SK-N-SH (cell line): Measurements from ENCODE around the gene EPB41L5.

Experiments used
- FOXJ3 ChIP-seq: sonication (generic); formaldehyde crosslinking; IDR thresholded peaks from 2 replicates; pipeline ENCODE4 v1.5.1; 2020; ENCODE audit warnings: mild to moderate bottlenecking, missing genetic modification reagents
- MXI1 ChIP-seq: IDR thresholded peaks from 2 replicates; pipeline ENCODE4 v1.6.1; 2012; ENCODE audit warnings: mild to moderate bottlenecking, low read depth, low read length, improper control_type of control experiment
- POLR2AphosphoS5 ChIP-seq: IDR thresholded peaks from 2 replicates; pipeline ENCODE4 v1.6.1; 2012; ENCODE audit warnings: low read depth, low read length
- SMC3 ChIP-seq: IDR thresholded peaks from 2 replicates; pipeline ENCODE4 v1.6.1; 2012; ENCODE audit warnings: low read depth, low read length, improper control_type of control experiment
- TEAD4 ChIP-seq: IDR thresholded peaks from 2 replicates; pipeline ENCODE4 v1.4.0; 2012; ENCODE audit warnings: mild to moderate bottlenecking, borderline replicate concordance; ENCODE audit not compliant: insufficient read depth
- TF ChIP-seq, protein P1 (sequence below): IDR thresholded peaks from 2 replicates; pipeline ENCODE4 v1.6.1; 2012; ENCODE audit warnings: mild to moderate bottlenecking, low read depth, low read length, moderate library complexity
- TF ChIP-seq, protein P2 (sequence below): IDR thresholded peaks from 2 replicates; pipeline ENCODE4; 2012
- TF ChIP-seq, protein P3 (sequence below): fragments of 150-350 bp; IDR thresholded peaks from 2 replicates; pipeline ENCODE4 v1.6.1; 2017; ENCODE audit warnings: antibody characterized with exemption, low read length, low read depth, borderline replicate concordance
- TF ChIP-seq, protein P4 (sequence below): fragments of 200-600 bp; sonication (generic); IDR thresholded peaks from 2 replicates; pipeline ENCODE4 v1.6.1; 2017; ENCODE audit warnings: antibody characterized with exemption, mild to moderate bottlenecking, moderate library complexity

DNA sequence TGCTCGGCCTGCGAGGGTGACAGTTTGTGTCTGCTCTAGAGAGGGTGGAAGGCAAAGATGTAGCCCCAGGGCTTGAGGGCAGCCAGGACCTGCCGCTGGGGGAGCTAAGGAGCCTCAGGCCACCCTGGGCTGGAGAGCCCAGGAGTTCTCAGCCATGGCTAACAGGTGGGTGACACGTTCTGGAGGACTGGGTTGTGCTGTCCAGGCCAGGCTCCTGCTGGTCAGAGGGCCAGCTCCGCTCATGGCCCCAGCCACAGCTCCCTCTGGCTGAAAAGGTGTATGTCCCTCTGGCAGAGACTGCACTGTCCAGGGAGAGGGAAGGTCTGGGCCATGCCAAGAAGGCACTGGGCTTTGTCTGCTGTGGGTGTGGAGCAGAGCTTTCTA is 191.1 kb downstream of the EPB41L5 start:
- TF ChIP-seq, protein P1, sequence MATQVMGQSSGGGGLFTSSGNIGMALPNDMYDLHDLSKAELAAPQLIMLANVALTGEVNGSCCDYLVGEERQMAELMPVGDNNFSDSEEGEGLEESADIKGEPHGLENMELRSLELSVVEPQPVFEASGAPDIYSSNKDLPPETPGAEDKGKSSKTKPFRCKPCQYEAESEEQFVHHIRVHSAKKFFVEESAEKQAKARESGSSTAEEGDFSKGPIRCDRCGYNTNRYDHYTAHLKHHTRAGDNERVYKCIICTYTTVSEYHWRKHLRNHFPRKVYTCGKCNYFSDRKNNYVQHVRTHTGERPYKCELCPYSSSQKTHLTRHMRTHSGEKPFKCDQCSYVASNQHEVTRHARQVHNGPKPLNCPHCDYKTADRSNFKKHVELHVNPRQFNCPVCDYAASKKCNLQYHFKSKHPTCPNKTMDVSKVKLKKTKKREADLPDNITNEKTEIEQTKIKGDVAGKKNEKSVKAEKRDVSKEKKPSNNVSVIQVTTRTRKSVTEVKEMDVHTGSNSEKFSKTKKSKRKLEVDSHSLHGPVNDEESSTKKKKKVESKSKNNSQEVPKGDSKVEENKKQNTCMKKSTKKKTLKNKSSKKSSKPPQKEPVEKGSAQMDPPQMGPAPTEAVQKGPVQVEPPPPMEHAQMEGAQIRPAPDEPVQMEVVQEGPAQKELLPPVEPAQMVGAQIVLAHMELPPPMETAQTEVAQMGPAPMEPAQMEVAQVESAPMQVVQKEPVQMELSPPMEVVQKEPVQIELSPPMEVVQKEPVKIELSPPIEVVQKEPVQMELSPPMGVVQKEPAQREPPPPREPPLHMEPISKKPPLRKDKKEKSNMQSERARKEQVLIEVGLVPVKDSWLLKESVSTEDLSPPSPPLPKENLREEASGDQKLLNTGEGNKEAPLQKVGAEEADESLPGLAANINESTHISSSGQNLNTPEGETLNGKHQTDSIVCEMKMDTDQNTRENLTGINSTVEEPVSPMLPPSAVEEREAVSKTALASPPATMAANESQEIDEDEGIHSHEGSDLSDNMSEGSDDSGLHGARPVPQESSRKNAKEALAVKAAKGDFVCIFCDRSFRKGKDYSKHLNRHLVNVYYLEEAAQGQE, result no peak
- TF ChIP-seq, protein P2, sequence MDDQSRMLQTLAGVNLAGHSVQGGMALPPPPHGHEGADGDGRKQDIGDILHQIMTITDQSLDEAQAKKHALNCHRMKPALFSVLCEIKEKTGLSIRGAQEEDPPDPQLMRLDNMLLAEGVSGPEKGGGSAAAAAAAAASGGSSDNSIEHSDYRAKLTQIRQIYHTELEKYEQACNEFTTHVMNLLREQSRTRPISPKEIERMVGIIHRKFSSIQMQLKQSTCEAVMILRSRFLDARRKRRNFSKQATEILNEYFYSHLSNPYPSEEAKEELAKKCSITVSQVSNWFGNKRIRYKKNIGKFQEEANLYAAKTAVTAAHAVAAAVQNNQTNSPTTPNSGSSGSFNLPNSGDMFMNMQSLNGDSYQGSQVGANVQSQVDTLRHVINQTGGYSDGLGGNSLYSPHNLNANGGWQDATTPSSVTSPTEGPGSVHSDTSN, result no peak
- no peak for TF ChIP-seq TEAD4
- TF ChIP-seq, protein P3, sequence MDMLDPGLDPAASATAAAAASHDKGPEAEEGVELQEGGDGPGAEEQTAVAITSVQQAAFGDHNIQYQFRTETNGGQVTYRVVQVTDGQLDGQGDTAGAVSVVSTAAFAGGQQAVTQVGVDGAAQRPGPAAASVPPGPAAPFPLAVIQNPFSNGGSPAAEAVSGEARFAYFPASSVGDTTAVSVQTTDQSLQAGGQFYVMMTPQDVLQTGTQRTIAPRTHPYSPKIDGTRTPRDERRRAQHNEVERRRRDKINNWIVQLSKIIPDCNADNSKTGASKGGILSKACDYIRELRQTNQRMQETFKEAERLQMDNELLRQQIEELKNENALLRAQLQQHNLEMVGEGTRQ, result no peak
- TF ChIP-seq SMC3, result no peak
- TF ChIP-seq, protein P4, sequence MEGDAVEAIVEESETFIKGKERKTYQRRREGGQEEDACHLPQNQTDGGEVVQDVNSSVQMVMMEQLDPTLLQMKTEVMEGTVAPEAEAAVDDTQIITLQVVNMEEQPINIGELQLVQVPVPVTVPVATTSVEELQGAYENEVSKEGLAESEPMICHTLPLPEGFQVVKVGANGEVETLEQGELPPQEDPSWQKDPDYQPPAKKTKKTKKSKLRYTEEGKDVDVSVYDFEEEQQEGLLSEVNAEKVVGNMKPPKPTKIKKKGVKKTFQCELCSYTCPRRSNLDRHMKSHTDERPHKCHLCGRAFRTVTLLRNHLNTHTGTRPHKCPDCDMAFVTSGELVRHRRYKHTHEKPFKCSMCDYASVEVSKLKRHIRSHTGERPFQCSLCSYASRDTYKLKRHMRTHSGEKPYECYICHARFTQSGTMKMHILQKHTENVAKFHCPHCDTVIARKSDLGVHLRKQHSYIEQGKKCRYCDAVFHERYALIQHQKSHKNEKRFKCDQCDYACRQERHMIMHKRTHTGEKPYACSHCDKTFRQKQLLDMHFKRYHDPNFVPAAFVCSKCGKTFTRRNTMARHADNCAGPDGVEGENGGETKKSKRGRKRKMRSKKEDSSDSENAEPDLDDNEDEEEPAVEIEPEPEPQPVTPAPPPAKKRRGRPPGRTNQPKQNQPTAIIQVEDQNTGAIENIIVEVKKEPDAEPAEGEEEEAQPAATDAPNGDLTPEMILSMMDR, result no peak
- no peak for TF ChIP-seq FOXJ3 (CRISPR knock-in tag)
- no peak for TF ChIP-seq MXI1
- TF ChIP-seq POLR2AphosphoS5, result no peak
